ENCODE results near the gene GADL1. TPM values are rescaled to one million over a fixed set of nuclear protein-coding genes. Genes with fewer than 3 reads are reported as not detected.

Gene GADL1
- total RNA-seq, 1 donor from 2014 or later = 3.3 TPM

GRCh38 chr3:30810625-30811024, 83.8 kb downstream of the GADL1 start:
- DNase-seq = no peak

DNA sequence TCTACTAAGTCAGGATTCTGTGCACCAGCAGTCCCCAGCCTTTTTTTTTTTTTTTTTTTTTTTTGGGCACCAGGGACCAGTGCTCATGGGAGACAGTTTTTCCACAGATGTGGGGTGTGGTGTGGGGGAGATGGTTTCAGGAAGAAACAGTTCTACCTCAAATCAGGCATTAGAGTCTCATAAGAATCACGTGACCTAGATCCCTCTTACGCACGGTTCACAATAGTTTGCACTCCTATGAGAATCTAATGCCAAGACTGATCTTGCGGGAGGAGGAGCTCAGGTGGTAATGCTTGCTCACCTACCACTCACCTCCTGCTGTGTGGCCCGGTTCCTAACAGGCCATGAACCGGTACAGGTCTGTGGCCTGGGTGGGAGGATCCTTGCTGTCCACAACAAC, 88.8 kb downstream of the GADL1 start:
- no peak for DNase-seq

DNA sequence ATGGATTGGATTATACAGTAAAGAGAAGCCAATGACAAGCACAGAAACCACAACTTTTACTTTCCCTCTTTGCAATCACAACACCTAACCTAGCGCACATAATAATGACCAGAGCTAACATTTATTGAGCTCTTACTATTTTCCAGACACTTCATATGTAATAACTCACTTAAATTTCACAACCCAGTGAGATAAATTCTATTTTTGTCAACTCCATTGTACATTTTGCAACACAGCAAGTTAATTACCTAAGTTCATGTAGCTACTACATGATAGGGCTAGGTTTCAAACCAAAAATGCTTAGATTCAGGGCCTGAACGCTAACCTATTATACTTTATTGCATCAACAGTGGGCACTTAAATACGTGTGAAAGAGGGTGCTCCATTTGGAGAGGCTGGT, 89.5 kb downstream of the GADL1 start:
- no peak for DNase-seq

DNA sequence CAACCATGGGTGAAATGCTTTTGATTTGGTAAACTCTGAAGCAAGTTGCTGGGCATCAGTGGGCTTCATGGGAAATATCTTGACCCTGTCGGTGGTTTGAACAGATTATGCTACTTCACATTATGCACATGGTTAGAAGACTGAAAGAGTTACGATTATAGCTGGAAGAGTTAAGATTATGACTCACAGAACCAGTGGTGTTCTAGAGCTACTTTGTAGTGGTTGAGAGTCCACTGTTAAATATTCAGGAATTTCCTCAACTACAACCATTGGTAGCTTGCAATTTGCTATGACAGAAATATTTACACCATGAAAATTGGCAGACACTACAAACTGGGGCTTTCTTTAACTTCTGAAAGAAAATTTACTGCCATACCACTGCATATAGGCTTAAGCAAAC, 99.3 kb downstream of the GADL1 start:
- no peak for DNase-seq

- no peak for DNase-seq
Observed at GRCh38 chr3:30793740-30794139, 100.7 kb downstream of the GADL1 start.

- DNase-seq = no peak
Observed at GRCh38 chr3:30790150-30790549, 104.3 kb downstream of the GADL1 start.

DNA sequence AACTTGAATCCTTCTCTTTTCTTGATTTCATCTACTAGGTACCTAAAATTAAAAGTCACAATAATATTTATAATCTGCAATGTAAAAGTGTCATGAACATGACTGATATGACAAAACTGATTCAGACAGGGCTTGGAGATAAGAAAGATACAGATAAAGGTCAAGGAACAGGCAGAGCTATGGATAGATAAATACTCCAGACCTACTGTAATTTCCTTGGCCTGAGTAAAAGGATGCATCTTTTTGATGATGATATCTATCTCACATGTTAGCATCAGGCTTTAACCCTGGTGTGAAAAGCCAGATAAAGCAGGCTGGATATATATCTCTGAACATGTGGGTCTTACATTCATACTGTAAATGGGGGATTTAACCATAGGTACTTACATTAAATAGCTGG, 108.1 kb downstream of the GADL1 start:
- DNase-seq = no peak

- no peak for DNase-seq
Observed at GRCh38 chr3:30779686-30780287, 114.7 kb downstream of the GADL1 start.

GRCh38 chr3:30778933-30779332, 115.5 kb downstream of the GADL1 start:
- no peak for DNase-seq

DNA sequence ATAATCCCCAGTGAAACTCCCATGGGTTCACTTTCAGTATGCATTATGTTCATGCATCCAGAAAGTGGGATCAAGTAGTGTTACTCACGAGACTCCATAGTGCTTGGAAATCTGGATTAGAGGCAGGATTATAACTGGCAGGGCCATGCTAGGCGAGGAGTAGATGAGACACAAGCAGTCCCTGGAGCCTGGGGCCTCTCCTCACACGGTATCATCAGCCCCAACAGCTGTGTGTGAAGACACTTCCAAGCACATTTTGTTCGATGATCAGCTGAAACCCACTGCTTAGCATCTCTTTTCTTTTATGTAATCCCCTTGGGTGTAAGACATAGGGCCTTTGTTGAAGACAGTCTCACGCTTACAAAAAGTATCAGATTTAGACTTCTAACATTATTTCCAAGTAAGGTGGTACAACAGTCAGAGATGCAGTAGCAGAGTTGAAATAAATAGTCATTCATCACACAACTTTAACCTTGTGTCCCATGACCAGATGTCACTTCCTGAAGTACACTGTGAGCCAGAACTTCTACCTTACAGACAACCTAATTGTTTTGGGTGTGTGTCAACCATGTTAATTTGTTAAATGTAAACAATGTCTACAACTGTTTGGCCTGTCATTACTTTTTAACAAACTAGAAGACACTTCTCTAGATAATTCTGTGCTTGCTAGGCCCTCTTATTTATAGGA, 116.9 kb downstream of the GADL1 start:
- DNase-seq = no peak

DNA sequence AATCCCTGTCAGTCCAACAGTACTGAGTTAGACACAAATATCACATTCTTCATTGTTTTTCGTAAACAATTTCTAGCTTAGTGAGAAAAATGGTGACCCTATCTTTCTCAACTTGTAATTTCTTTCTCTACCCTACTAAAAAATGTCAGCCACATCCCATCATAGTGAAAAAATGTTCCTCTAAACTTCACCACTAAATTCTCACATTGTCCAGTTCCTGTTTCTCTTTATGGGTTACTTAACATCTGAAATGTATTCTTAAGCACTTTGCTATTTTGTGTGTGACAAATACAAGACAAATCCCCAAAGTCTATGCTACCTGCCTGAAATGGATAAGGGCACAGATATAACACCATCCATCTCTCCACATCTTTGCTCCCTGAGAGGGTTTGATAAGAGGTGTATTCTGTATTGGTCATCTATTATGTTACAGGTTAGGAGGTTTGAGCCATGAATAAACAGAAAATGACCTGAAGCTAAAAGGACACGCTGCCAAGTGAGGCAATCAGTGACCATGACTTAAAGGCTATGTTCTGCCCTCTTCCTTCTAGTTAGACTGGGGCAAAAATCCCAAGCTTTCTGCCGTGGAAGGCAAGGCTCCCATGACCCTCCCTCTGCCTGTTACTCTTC, 118.2 kb downstream of the GADL1 start:
- DNase-seq = no peak

GRCh38 chr3:30775040-30775439, 119.4 kb downstream of the GADL1 start:
- DNase-seq = peak; percentile 4

DNA sequence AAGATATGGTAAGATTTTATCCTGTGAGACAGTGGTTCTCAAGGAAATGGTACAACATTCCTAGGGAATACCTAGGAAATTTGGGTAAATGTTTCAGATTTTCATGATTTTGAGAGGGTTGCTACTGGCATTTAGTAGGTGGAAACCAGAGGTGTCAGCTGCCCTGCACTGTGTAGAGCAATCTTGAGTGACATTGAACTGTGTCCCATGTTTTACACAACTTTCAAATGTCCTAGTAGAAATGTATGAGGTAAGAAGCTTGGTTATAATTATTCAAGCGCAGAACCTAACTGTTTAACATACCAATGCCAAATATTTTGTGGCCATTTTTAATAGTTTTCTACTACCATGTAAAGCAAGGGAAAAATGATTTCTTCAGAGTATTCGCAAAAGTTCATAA, 120.4 kb downstream of the GADL1 start:
- DNase-seq = no peak

- DNase-seq = peak; percentile 18
Observed at GRCh38 chr3:30770387-30770786, 124.1 kb downstream of the GADL1 start.

DNA sequence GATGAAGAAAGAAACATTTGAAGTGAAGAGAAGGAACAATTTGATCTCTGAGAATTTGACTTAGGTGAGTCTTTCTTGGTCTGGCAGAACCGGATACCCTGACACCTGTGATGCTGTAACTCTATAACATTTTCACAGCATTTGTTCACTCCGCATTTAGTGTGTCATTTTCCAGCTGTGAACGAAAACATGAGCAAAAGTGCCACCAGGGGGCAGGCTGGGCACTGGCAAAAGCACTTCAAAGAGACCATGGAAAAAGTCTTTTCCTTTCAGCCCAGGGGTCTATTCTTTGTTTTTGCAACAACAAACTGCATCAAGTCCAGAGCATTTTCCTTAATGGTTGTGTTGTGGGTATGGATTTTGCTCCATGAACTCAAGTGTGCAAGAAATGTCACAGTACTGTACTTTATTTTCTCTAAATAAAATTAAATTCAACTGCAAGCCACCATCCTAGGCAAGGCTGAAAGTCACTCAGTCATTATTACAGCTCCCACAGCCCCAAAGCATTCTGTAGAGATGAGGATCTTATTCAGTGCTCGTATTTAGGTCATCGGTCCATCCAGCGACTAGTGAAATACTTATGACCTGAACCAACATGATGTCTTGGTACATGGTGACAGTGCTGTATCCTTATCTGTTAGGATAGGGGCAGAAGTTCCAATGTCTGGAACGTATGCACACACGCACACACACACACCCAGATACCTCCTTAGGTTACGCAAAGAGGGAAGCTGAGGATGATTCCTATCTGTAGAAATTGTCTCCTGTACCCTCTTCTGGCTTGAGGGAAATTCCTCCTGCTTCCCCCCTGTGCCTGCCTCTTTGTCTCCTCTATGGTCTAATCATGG, 125.5 kb downstream of the GADL1 start:
- DNase-seq = peak; percentile 26

DNA sequence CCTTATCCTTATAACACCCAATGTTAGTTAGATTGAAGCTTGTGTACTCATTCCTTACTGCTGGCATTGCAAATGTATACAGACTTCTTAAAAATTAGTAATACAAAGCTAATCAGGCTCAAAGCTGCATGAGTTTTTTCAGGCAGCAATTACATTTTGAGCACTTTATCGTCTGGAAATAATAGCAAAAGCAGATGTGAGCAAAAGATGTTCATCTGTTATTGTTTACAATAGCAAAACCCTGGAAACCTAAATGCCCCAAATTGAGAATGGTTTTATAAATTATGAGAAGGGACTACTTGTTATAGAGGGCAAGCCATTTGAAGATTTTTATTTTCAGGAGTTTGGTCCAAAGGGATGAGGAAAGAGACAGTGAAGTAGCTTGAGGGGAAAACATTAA, 126.4 kb downstream of the GADL1 start:
- peak; percentile 8 for DNase-seq

DNA sequence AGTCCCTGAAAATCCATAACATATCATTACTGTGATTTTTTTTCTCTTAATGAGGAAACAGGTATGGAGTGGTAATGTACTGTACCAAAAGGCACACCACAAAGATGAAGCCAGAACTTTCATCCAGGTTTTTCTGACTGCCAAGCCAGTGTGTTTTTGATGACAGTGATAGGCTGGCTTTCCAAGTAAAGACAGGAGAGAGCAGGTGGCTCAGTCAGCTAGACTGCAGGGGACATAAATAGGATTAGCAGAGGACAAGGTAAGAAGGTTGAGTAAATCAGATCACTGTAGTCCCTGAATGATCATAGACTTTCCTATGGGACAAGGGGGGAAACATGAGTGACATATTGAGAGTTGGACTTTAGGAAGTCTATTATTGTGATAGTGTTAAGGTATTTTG, 127.9 kb downstream of the GADL1 start:
- no peak for DNase-seq

- DNase-seq = no peak
Observed at GRCh38 chr3:30764891-30765290, 129.6 kb downstream of the GADL1 start.

DNA sequence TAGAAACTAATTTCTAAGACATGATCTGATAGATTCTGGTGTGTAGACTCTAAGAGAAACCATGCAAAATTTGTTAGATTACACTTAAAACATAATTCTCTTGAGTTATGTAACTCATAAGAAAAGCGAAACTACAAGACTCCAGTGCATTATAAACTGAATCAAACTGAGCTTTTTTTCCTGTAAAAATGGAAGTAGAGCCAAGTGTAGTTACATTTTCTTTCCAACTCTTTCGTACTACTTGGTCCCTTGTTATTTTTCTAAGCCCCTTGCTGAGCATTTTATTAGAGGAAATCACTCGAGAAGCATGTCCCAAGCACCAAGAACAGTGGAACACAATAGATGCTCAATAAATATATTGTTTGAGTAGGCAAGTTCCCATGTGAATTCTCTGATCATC, 130.2 kb downstream of the GADL1 start:
- DNase-seq = peak; percentile 11

GRCh38 chr3:30761374-30761773, 133.1 kb downstream of the GADL1 start:
- no peak for DNase-seq

DNA sequence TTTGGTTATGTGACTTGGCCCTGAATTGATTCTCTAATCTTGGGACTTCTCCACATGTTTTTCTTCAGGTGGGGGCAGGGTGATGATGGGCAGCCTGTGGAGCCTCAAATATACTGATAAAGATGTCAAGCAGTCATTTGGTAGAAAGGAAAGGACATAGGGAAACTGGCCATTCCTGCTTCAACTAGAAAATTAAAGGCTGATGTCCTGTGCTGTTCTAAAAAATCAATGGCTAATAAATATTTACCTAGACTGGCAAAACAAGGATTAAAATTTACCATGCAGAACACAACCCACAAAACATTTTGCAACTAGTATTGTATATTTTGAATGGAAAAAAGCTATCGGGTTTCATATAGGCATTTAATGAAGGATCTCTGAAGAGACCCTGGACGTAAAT, 133.7 kb downstream of the GADL1 start:
- no peak for DNase-seq

DNA sequence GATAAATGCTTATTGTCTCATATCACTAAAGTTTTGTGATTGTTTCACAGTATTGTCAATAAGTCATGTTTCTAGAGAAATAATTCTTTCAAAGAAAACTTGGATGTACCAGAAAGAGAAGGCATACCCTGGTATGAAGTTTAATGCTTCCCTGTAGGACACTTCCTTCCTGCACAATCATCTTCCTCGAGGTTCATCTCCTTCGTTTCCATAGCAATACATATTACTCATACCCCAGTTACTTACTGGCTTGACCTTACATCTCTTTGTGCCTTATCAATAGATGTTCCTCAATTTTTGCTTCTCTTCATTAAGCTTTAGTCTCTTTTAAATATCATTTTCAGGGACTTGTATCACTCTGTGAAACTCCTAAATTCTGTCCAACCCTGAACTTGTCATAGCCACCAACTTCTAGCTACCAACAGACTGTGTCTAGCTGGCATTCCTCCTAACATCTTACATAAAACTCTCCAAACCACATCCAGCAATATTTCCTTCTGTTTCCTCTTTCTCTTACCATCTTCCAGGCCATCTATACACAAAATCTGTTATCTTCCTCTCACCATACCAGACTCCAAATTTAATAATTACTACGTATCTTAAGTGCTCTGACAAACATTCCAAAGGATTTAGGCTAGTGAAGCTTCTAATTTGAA, 134.3 kb downstream of the GADL1 start:
- no peak for DNase-seq

All from skin of body (tissue), 2 donors.